ENCODE measurements around the gene TBC1D23. TPM values are rescaled to one million over a fixed set of nuclear protein-coding genes. Genes with fewer than 3 reads are reported as not detected.

The TBC1D23 gene
- total and polyA plus RNA-seq, 12 donors, result 19.8 to 117 (median 57.3) TPM

DNA sequence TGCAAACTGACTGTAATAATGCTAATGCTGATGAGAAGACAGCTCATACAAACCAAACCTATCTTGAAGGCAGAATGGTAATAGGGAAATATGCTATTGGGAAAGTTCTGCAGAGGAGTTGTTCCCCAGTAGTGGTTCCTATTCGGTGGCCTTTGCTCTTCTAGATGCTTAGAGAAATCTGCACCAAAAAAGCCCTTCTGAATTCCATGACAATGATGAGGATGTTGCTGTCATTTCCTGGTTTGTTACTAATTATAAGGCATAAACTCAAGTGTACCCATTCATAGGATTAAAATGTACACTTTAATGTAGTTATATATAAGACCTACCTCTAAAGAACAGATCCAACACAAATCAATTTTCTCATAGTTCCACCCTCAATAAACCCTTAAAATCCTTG, 110.0 kb downstream of the TBC1D23 start:
- Histone ChIP-seq H3K27me3 (no peaks in the 10 kb centered on the region), H3K27ac (no peak overlapping the region), H3K36me3 (replicated peaks in 1 of 2) (peaks cover 0 to 51% of the 10 kb centered on the region in 2 donors), H3K9me3 (replicated peaks in 1 of 3) (no peaks in the 10 kb centered on the region), H3K4me1 (replicated peaks in 1 of 2) (no peaks in the 10 kb centered on the region), H3K4me3 (no peak overlapping the region)
- TF ChIP-seq, protein P1, sequence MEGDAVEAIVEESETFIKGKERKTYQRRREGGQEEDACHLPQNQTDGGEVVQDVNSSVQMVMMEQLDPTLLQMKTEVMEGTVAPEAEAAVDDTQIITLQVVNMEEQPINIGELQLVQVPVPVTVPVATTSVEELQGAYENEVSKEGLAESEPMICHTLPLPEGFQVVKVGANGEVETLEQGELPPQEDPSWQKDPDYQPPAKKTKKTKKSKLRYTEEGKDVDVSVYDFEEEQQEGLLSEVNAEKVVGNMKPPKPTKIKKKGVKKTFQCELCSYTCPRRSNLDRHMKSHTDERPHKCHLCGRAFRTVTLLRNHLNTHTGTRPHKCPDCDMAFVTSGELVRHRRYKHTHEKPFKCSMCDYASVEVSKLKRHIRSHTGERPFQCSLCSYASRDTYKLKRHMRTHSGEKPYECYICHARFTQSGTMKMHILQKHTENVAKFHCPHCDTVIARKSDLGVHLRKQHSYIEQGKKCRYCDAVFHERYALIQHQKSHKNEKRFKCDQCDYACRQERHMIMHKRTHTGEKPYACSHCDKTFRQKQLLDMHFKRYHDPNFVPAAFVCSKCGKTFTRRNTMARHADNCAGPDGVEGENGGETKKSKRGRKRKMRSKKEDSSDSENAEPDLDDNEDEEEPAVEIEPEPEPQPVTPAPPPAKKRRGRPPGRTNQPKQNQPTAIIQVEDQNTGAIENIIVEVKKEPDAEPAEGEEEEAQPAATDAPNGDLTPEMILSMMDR (IDR thresholded peaks at IDR 0.05), result no peak
- no peak for TF ChIP-seq POLR2A (IDR thresholded peaks at IDR 0.05)
- no peak for DNase-seq
- intact Hi-C loops (cut with DNase I), result no loop called here
- WGBS, 4 donors, result 79 to 95% (median 93%) methylated on average over 1 of the region's 1 CpG

DNA sequence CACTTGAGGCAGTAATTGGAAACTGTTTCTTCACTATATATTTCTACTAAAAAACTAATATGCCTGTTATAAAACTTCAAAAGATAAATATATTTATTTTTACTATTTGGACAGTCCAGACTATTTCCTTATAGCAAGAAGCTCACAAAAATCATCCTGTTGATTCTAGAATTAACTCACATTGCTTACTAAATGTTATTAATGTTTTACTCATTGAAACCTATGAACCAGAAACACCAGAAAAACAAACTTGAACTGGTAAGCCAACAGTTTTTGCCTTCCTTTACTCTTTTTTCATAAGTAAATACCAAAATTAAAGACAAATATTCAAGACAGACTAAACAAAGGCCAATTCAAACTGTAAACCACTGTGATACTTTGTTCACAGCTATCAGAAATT, 113.7 kb downstream of the TBC1D23 start:
- Histone ChIP-seq H3K4me3 (no peak overlapping the region), H3K36me3 (replicated peaks in 1 of 2) (peaks cover 0 to 56% of the 10 kb centered on the region in 2 donors), H3K27me3 (no peaks in the 10 kb centered on the region), H3K4me1 (replicated peaks in 1 of 2) (no peaks in the 10 kb centered on the region), H3K27ac (no peak overlapping the region), H3K9me3 (replicated peaks in 1 of 3) (no peaks in the 10 kb centered on the region)
- no peak for DNase-seq
- no peak for TF ChIP-seq POLR2A (IDR thresholded peaks at IDR 0.05)
- TF ChIP-seq, protein P1 (IDR thresholded peaks at IDR 0.05), result no peak
- intact Hi-C loops (cut with DNase I), result no loop called here

Other genes starting within 250 kb of the TBC1D23 start
- gene FILIP1L, start 146.5 kb upstream of the TBC1D23 start, total RNA-seq, result 10 to 100 TPM in 7 of 9 donors, 1 to 10 TPM in 2; 5.3 to 33.2 (median 18.5) TPM
- gene FILIP1L, start 146.5 kb upstream of the TBC1D23 start, polyA plus RNA-seq, result 10 to 100 TPM; 13.0 to 21.5 (median 16.3) TPM
- 10 to 100 TPM; 16.8 to 84.5 (median 31.9) TPM for gene NIT2, start 73.8 kb downstream of the TBC1D23 start, total RNA-seq
- gene NIT2, start 73.8 kb downstream of the TBC1D23 start, polyA plus RNA-seq, result 10 to 100 TPM; 39.6 to 59.5 (median 45.4) TPM
- gene TOMM70, start 140.1 kb downstream of the TBC1D23 start, total RNA-seq, result 10 to 100 TPM; 25.7 to 67.4 (median 40.4) TPM
- 10 to 100 TPM; 11.4 to 95.2 (median 12.9) TPM for gene TOMM70, start 140.1 kb downstream of the TBC1D23 start, polyA plus RNA-seq
- gene LNP1, start 140.5 kb downstream of the TBC1D23 start, total RNA-seq, result 1 to 10 TPM in 7 of 9 donors, under 1 TPM in 2; 0.91 to 6.5 (median 2.5) TPM
- gene LNP1, start 140.5 kb downstream of the TBC1D23 start, polyA plus RNA-seq, result 1 to 10 TPM in 2 of 3 donors, under 1 TPM in 1; 0.71 to 2.9 (median 1.7) TPM
- gene TMEM45A, start 231.6 kb downstream of the TBC1D23 start, total RNA-seq, result 10 to 100 TPM; 17.7 to 38.7 (median 28.4) TPM
- gene TMEM45A, start 231.6 kb downstream of the TBC1D23 start, polyA plus RNA-seq, result 10 to 100 TPM in 2 of 3 donors, 1 to 10 TPM in 1; 9.8 to 33.6 (median 12.2) TPM